Effector memory CD8-positive, alpha-beta T cell (primary cell): Measurements from ENCODE around the gene PLCH2.
A peak's percentile ranks its signal among the peaks of the same experiment; 100 is the strongest.
"Not testable (repeated sequence)": the region's sequence is repeated elsewhere in the genome, so short reads cannot be mapped to it uniquely, and the experiment has no call there.

Experiments
- ATAC-seq: fragments of 150-1000 bp; cut with Tn5 transposase; replicated peaks from 2 replicates; pipeline ENCODE4 v1.10.0; 2021; ENCODE audit warnings: mild to moderate bottlenecking, moderate library complexity
- DNase-seq, 3 experiments: peaks; one replicate each; pipeline ENCODE4 v3.0.0; 2021
- H3K27ac Mint-ChIP-seq, 2 donors: one replicate each; pipeline ENCODE4 v1.8.0; 2022; ENCODE audit warnings: mild to moderate bottlenecking in 2 of 2, mixed read lengths in 2 of 2, moderate library complexity in 2 of 2
- H3K27me3 Mint-ChIP-seq, 2 donors: one replicate each; pipeline ENCODE4 v1.8.0; 2022; ENCODE audit warnings: mixed read lengths in 2 of 2
- H3K36me3 Mint-ChIP-seq: one replicate; pipeline ENCODE4 v1.8.0; 2022; ENCODE audit warnings: mild to moderate bottlenecking, moderate library complexity, mixed read lengths; ENCODE audit not compliant: insufficient read depth
- H3K4me1 Mint-ChIP-seq, 2 donors: one replicate each; pipeline ENCODE4 v1.8.0; 2022; ENCODE audit warnings: low read depth in 2 of 2, mixed read lengths in 2 of 2
- H3K4me3 Mint-ChIP-seq, 2 donors: one replicate each; pipeline ENCODE4 v1.8.0; 2022; ENCODE audit warnings: mild to moderate bottlenecking in 2 of 2, mixed read lengths in 2 of 2, moderate library complexity in 2 of 2
- H3K9me3 Mint-ChIP-seq, 2 donors: one replicate each; pipeline ENCODE4 v1.8.0; 2022; ENCODE audit warnings: mixed read lengths in 2 of 2

PLCH2 gene

DNA sequence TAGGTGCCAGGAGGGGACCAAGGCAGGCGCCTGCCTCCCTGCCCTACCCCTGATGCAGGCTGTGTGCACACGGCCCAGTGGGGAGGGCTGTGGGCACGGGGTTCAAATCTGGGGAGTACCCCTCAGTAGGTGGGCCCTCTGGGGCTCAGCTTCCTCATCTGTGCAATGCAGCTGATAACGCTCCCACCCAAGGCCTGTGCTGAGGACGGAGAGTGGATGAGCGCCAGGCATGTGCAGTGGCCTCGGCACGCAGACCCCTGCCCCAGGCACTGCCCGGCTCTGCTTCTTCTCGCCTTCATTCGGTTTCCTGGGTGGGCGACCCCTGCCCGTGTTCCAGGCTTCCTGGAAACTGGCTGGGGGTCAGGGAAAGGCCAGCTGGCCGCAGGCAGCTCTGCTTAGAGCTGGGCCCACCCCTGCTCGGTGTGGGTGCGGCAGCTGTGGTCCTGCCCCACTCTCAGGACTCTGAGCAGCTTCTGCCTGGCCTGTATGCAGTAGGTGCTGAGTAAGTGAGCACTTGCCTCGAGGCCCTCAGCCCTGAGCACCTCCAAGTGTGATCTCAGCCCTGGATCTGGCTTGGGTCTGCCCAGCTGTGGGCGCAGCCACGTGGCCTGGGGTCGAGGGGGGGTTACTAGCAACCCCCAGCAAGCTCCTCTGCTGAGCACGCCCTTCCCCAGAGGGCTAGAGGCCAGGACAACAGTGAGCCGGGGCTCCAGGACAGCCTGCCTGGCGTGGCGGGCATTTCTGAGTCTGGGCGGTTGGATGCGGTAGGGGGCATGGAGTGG is 68.2 kb downstream of the PLCH2 start:
- Mint-ChIP-seq H3K27ac (peak overlapping the region in 1 of 2 donors; percentile 32), H3K27me3 (no peaks in the 10 kb centered on the region), H3K4me3 (peak overlapping the region in 1 of 2 donors; percentile 27), H3K4me1 (peaks cover 11 to 22% of the 10 kb centered on the region in 2 donors), H3K9me3 (no peaks in the 10 kb centered on the region), H3K36me3 (peaks cover 33% of the 10 kb centered on the region)
- DNase-seq (no peak), ATAC-seq (no peak)

DNA sequence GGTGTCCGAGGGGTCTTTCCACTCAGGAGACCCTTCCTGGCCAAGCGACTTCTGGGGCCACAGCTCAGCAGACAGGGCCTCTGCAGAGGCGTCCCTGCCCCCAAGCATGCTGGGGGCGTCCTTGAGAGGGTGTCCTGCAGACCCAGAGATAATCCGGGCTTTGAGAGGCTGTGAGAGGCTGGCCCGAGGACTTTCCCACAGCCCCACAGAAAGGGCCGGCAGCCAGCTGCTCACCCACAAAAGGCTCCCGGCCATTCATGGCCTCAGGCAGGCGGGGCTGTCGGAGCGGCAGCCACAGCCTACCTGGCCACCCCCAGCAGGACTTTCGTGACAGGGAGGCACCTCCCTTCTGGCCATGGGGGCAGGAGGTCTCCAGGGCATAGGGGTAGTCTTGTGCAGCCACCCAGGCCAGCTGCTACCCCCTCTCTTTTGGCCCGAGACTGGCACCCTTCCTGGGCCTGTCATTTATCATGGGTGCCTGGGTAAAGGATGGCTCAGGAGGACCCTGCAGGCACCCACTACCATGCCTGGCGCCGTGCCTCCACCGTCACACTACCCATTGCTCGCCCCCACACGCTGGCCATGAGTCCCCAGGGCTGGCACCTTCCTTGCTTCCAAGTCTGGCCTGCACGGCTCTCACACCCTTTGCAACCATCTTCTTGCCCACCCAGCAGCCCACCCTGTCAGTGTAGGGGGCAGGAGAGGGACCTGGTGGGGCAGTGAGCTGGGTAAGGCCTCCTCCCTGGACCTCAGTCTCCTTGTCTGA is 69.0 kb downstream of the PLCH2 start:
- no peaks in the 10 kb centered on the region for H3K27me3 Mint-ChIP-seq
- no peaks in the 10 kb centered on the region for H3K9me3 Mint-ChIP-seq
- ATAC-seq: no peak
- peak overlapping the region; percentile 4 to 27 for H3K4me3 Mint-ChIP-seq
- peak overlapping the region in 1 of 2 donors; percentile 94 for H3K27ac Mint-ChIP-seq
- peaks cover 11 to 22% of the 10 kb centered on the region in 2 donors for H3K4me1 Mint-ChIP-seq
- peaks cover 33% of the 10 kb centered on the region for H3K36me3 Mint-ChIP-seq
- DNase-seq: no peak

DNA sequence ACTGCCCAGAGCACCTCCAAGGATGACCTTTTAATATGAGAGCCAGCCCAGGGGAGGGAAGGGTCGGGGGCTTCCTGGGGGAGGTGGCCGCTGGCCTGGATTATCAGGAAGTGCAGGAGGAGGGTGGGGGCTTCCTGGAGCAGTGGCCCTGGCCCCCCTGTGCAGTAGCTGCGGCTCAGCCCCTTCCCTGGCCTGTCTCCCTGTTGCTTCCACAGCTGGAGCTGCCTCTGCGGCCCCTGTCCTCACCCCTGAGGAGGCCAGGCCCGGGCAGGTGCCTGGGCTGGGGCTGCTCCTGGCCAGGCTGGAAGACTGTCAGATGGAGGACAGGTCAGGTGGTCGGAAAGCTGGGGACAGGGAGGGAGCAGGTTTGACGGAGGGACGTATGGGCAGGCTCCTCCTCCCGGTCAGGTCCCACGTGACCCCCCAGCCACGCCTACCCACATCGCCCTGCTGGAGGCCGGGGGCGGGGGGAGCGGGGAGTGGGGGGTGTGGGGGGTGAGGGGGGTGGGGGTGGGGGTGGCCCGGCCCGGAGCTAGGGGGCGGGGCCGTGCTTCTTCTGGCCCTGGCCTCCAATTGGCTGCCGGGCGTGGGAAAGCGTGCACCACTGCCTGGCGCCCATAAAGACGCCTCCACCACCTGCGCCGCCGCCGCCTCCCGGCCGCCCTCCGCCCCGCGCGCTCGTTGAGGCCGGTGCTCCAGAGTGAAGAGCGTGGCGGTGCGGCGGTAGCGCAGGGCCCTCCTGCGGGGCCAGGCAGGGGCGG is 69.8 kb downstream of the PLCH2 start:
- DNase-seq (peak; percentile 83 to 88 (median 87)), ATAC-seq (peak; percentile 54)
- Mint-ChIP-seq H3K4me3 (peak overlapping the region; percentile 88 to 92), H3K27ac (peak overlapping the region; percentile 94 to 98), H3K4me1 (peaks cover 11 to 24% of the 10 kb centered on the region in 2 donors), H3K36me3 (peaks cover 33% of the 10 kb centered on the region), H3K9me3 (no peaks in the 10 kb centered on the region), H3K27me3 (no peaks in the 10 kb centered on the region)

DNA sequence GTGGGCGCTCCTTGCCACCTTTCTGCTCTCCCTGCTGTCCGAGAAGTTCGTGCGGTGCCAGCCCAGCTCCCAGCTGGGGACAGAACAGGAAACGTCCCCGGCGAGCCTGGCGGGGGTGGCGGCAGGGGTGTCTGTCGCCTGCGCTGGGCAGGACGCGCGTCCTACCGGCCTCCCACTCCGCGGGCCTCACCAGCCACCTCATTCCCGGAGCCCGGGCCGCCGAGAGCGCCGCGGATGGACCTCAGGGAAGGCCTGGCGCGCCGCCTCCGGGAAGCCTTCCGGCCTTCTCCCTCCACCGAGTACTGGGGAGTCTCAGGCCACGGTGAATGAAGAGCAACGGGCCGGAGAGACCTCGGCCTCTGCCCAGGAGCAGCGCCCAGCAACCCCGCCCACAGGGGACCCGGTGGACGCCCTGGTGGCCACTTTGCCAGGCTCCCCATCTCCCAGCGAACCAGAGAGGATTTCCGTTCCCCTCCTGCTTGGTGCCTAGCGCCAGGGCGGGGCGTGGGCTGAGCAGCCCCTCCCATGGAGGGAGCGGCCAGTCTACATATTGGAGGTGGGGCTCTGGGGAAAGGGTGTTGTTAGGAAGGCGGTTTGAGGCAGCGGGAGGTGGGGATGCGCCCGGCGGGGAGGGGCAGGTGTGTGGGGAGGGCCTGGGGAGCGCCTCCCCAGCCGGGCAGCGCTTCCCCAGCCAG is 70.6 kb downstream of the PLCH2 start:
- ATAC-seq (peak; percentile 50), DNase-seq (peak; percentile 77 to 80 (median 78))
- Mint-ChIP-seq H3K4me3 (peak overlapping the region; percentile 88 to 92), H3K27ac (peak overlapping the region; percentile 94 to 98), H3K9me3 (no peaks in the 10 kb centered on the region), H3K4me1 (peaks cover 7 to 24% of the 10 kb centered on the region in 2 donors), H3K36me3 (peaks cover 33% of the 10 kb centered on the region), H3K27me3 (no peaks in the 10 kb centered on the region)

DNA sequence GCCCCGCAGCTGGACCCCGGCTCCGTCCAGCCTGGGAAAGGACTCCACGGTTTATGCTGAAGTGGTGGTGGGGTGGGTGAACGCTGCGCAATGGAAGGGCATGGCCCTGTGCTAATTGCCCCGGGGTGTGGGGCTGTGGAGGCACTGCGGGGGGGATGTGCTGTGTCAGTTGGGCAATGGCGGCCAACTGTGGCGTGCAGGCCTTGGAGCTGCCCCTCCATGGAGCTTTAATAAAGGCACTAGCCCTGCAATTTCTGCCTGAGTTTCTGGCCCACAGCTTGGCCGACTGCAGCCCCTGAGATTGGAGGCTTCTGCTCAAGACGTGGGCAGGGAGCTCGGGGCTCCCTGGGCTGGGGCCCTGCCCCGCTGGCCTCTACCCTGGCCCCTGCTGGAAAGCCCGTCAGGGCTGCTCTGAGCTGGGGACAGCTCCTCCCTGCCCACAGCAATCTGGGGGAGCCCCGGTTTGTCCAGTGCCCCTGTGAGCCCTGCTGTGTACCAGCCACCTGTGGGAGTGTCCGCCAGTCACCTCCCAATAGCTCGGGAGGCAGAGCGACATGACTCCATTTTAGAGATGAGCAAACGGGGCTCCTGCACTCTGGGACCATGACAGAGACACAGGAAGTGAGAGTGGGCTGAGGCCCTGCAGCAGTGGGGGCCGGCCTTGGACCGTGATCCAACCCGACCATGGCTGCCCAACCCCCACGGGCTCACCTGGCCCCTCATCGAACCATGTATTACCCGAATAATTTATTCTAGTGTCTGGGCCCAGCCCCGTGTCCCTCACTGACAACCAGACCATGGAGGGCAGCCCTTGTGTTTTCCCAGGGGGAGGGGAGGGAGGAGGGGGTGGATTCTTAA is 71.3 kb downstream of the PLCH2 start:
- Mint-ChIP-seq H3K4me1 (peaks cover 7 to 24% of the 10 kb centered on the region in 2 donors), H3K9me3 (no peaks in the 10 kb centered on the region), H3K27me3 (no peaks in the 10 kb centered on the region), H3K27ac (peak overlapping the region; percentile 94 to 98), H3K36me3 (peaks cover 29% of the 10 kb centered on the region), H3K4me3 (peak overlapping the region; percentile 88 to 92)
- DNase-seq (peak; percentile 54 to 57 (median 57)), ATAC-seq (peak; percentile 22)

DNA sequence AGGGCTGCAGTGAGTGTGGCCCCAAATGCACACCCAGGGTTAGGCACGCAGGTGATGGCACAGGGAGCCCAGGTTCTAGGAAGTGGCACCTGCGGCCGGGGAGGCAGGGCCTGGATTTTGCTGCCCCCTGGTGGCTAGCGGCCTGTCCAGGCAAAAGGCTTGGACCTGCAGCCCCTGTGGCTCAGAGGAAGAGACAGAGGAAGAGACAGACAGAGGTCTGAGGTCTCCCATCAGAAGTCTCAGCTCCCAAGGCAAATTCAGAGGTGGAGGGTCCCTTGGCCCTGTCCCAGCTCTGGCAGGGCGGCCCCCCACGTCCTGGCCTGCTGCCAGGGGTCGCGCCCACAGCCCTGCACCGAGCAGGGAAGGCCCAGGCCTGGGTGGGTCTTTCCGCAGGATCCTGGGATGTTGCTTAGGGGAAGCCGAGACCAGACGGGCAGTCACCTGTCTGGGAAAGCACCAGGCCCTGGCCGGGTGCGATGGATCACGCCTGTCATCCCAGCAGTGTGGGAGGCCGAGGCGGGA is 72.0 kb downstream of the PLCH2 start:
- Mint-ChIP-seq H3K4me1 (peaks cover 7 to 24% of the 10 kb centered on the region in 2 donors), H3K4me3 (peak overlapping the region; percentile 88 to 92), H3K9me3 (no peaks in the 10 kb centered on the region), H3K36me3 (peaks cover 29% of the 10 kb centered on the region), H3K27ac (peak overlapping the region; percentile 94 to 98), H3K27me3 (no peaks in the 10 kb centered on the region)
- DNase-seq (peak; percentile 77 to 81 (median 80)), ATAC-seq (peak; percentile 32)

DNA sequence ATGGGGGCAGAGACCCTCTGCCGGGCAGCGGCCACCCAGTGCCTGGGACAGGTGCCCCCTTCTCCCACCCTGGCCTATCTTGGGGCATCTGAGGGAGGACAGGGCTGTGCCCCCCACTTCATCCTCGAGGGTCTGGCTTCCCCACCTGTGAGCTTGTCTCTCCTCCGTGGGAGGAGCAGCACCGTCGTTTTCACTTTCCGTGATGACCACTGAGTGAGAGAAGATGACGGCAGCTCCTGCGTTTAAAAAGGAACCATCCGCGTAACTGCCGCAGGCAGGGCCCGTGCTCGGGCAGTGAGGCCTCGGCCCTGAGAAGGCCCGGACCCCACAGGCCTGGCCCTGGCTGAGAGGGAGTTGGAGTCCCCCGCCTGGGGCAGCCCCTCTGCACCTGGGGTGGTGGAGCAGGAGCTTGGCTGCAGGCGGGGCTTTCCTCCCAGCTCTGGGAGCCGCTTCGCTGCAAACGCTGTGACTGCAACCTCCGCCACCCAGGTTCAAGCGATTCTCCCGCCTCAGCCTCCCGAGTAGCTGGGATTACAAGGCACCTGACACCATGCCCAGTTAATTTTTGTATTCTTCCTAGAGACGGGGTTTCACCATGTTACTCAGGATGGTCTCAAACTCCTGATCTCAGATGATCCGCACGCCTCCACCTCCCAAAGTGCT is 73.4 kb downstream of the PLCH2 start:
- peaks cover 33% of the 10 kb centered on the region for H3K36me3 Mint-ChIP-seq
- not testable (repeated sequence) for DNase-seq, ATAC-seq, H3K9me3 Mint-ChIP-seq, H3K27me3 Mint-ChIP-seq
- H3K4me3 Mint-ChIP-seq: peak overlapping the region; percentile 88 to 92
- H3K27ac Mint-ChIP-seq: peak overlapping the region; percentile 94 to 98
- peaks cover 16 to 30% of the 10 kb centered on the region in 2 donors for H3K4me1 Mint-ChIP-seq

DNA sequence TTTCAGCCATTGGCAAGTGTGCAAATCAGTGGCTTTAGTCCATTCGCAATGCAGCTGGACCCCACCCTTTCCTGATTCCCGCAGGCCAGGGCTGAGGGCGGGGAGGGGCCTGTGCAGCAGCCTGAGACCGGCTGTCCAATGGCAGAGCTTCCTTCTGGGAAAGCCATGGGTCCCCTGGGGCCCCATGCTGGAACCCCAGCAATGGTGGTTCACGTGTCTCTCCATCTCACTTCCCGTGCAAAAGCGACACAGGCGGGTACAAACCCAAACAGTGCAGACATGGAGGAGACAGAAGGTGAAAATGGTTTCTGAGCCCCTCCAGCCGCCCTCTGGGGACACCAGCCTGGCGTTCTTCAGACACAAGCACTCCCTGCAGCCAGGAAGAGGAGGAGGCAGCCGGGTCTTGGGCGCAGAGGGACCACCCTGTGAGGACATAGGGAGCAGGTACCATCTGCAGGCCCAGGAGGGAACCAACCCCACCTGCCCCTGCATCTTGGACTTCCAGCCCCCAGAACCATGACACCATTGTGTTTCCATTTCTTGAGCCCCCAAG is 74.3 kb downstream of the PLCH2 start:
- Mint-ChIP-seq H3K4me1 (peaks cover 23 to 36% of the 10 kb centered on the region in 2 donors), H3K36me3 (peaks cover 33% of the 10 kb centered on the region), H3K27ac (peak overlapping the region in 1 of 2 donors; percentile 94), H3K4me3 (peak overlapping the region in 1 of 2 donors; percentile 48)
- DNase-seq, ATAC-seq, H3K27me3 Mint-ChIP-seq, H3K9me3 Mint-ChIP-seq: not testable (repeated sequence)

DNA sequence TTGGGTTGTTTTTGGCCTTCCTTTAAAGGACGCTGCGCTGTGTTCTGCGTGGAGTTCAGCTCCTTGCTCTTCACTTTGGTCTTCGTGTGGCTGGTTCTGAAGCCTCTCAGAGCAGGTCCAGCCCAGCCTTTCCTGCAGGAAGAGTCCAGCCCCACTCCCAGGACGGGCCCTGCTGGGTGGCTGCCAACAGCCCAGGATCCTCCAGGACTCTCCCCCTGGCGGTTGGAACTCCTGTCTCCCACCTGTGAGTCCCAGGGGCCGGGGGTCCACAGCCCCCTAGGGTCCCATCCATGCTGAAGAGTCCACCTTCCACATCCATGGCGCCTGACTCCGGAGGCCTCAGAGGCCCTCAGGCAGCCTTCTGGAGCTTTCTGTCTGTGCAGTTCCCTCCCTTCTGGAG is 75.5 kb downstream of the PLCH2 start:
- peaks cover 38% of the 10 kb centered on the region for H3K36me3 Mint-ChIP-seq
- not testable (repeated sequence) for DNase-seq, H3K27me3 Mint-ChIP-seq, ATAC-seq, H3K9me3 Mint-ChIP-seq, H3K4me3 Mint-ChIP-seq
- H3K27ac Mint-ChIP-seq: peak overlapping the region in 1 of 2 donors; percentile 62
- peaks cover 34 to 42% of the 10 kb centered on the region in 2 donors for H3K4me1 Mint-ChIP-seq

DNA sequence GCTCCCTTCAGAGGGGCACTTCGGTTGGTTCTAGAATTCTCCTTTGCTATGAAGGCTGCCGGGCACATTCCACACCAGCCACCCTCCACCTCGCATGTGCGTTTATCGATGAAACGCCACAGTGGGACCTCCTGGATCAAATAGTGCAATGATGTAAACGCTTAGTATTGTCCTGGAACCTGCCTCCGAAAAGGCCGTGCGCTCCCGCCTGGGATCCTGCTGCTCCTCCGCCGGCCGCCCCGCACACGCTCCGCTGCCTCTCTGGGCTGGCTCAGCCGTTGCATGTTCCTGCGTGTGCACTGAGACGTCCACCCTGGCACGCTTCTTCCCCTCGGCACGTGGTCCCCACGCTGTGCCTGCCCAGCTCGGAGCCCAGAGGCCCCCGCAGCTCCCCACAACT is 76.1 kb downstream of the PLCH2 start:
- H3K4me1 Mint-ChIP-seq: peaks cover 36 to 43% of the 10 kb centered on the region in 2 donors

DNA sequence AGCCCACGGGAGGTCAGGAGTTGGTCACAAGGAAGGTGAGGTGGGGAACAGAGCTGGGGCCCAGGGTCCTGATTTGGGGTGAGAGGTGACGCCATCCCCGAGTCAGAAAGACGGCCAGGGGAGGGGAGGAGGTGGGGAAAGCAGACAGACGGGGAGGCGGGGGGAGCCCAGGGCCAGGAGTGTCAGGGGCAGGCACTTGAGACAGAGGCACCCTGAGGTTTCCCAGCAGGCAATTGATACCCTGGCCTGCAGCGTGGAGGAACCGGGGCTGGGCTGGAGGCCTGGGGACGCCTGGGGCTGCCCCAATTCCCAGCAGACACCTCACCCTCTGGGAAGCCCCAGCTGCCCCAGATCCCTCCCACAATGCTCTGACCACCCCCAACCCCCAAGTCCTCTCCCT is 77.0 kb downstream of the PLCH2 start:
- H3K27me3 Mint-ChIP-seq, ATAC-seq, H3K9me3 Mint-ChIP-seq, H3K4me3 Mint-ChIP-seq, DNase-seq, H3K27ac Mint-ChIP-seq: not testable (repeated sequence)
- H3K4me1 Mint-ChIP-seq: peaks cover 41 to 42% of the 10 kb centered on the region in 2 donors
- peaks cover 26% of the 10 kb centered on the region for H3K36me3 Mint-ChIP-seq

More for the DNA sequence above, 76.1 kb downstream of the PLCH2 start:
- ATAC-seq: no peak
- Mint-ChIP-seq H3K4me3 (no peak overlapping the region), H3K27me3 (no peaks in the 10 kb centered on the region), H3K36me3 (peaks cover 35% of the 10 kb centered on the region), H3K27ac (peak overlapping the region in 1 of 2 donors; percentile 62), H3K9me3 (no peaks in the 10 kb centered on the region)
- DNase-seq: no peak
